Measurements from ENCODE around the gene MMEL1. TPM values are rescaled to one million over a fixed set of nuclear protein-coding genes. Genes with fewer than 3 reads are reported as not detected.

Gene MMEL1
- polyA plus RNA-seq, 1 donor from 2014 or later: 5.2 TPM

GRCh38 chr1:2633936-2634491, 1.2 kb upstream of the MMEL1 start:
- no peaks in the 10 kb centered on the region for H3F3A ChIP-seq (ENCODE audit: insufficient read depth, low read length, poor library complexity, severe bottlenecking)
- no peaks in the 10 kb centered on the region for H3K79me2 ChIP-seq (replicated peaks; ENCODE audit: insufficient read depth, low read length)
- no peak overlapping the region for H3K9ac ChIP-seq (ENCODE audit: low read length)
- no peaks in the 10 kb centered on the region for H3K9me2 ChIP-seq (ENCODE audit: insufficient read depth, low read length)
- H3K4me2 ChIP-seq (ENCODE audit: low read length): no peak overlapping the region
- no peak overlapping the region for H2AFZ ChIP-seq (ENCODE audit: low read depth, low read length)
- TF ChIP-seq, protein P1, sequence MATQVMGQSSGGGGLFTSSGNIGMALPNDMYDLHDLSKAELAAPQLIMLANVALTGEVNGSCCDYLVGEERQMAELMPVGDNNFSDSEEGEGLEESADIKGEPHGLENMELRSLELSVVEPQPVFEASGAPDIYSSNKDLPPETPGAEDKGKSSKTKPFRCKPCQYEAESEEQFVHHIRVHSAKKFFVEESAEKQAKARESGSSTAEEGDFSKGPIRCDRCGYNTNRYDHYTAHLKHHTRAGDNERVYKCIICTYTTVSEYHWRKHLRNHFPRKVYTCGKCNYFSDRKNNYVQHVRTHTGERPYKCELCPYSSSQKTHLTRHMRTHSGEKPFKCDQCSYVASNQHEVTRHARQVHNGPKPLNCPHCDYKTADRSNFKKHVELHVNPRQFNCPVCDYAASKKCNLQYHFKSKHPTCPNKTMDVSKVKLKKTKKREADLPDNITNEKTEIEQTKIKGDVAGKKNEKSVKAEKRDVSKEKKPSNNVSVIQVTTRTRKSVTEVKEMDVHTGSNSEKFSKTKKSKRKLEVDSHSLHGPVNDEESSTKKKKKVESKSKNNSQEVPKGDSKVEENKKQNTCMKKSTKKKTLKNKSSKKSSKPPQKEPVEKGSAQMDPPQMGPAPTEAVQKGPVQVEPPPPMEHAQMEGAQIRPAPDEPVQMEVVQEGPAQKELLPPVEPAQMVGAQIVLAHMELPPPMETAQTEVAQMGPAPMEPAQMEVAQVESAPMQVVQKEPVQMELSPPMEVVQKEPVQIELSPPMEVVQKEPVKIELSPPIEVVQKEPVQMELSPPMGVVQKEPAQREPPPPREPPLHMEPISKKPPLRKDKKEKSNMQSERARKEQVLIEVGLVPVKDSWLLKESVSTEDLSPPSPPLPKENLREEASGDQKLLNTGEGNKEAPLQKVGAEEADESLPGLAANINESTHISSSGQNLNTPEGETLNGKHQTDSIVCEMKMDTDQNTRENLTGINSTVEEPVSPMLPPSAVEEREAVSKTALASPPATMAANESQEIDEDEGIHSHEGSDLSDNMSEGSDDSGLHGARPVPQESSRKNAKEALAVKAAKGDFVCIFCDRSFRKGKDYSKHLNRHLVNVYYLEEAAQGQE (IDR thresholded peaks at IDR 0.05; ENCODE audit: borderline replicate concordance): no peak
- TF ChIP-seq SMC3 (conservative IDR thresholded peaks at IDR 0.05; ENCODE audit: poor library complexity) (no peak), RAD21 (conservative IDR thresholded peaks at IDR 0.05) (no peak), CTCF (IDR thresholded peaks at IDR 0.05; ENCODE audit: poor library complexity, severe bottlenecking) (no peak), EP300 (conservative IDR thresholded peaks at IDR 0.05; ENCODE audit: poor library complexity, severe bottlenecking) (no peak), POLR2AphosphoS5 (IDR thresholded peaks at IDR 0.05) (no peak), EZH2 (IDR thresholded peaks at IDR 0.05; ENCODE audit: borderline replicate concordance, insufficient read depth, low read length, poor library complexity, severe bottlenecking) (no peak), TAF1 (IDR thresholded peaks at IDR 0.05; ENCODE audit: low read depth) (no peak), MXI1 (conservative IDR thresholded peaks at IDR 0.05; ENCODE audit: poor library complexity, severe bottlenecking) (no peak)
- H3K27me3 ChIP-seq (ENCODE audit: insufficient read depth, low read depth, low read length): peaks cover 12% of the 10 kb centered on the region
- H4K20me1 ChIP-seq (ENCODE audit: insufficient read depth): no peaks in the 10 kb centered on the region
- no peaks in the 10 kb centered on the region for H3K36me3 ChIP-seq (ENCODE audit: insufficient read depth, low read length)
- H3K9me3 ChIP-seq (ENCODE audit: low read length): no peaks in the 10 kb centered on the region
- H3K4me3 ChIP-seq (ENCODE audit: low read length): no peak overlapping the region
- H3K27ac ChIP-seq (ENCODE audit: low read length): no peak overlapping the region

DNA sequence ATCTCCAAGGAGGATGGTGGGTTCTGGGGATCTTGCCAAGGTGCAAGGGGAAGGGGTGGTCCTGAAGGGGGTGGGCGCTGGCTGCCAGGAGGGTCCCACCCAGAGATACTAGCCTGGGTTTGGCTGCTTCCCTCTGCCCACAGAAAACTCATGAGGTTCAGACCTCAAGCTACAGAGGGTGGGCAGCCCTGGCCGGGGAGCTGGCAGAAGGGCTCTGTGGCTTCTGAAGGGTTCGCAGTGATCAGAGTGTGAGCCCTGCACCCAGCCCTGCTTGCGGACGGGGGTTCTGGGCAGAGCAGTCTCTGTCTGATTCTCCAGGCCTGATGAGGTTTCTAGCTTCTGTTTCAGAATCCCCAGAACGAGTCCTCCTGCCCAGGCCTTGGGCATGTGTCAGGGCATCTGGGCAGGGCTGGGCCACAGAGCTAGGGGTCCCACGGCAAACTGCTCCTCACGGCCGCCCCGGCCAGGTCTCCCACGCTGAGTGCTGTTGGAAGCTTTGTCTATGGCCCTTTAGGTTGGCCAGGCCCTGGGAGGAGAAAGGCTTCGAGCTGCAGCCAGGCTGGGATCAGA, 635 bp upstream of the MMEL1 start:
- H3K36me3 ChIP-seq (ENCODE audit: insufficient read depth, low read length): no peaks in the 10 kb centered on the region
- H3K9me2 ChIP-seq (ENCODE audit: insufficient read depth, low read length): no peaks in the 10 kb centered on the region
- no peaks in the 10 kb centered on the region for H3K79me2 ChIP-seq (replicated peaks; ENCODE audit: insufficient read depth, low read length)
- H3K4me2 ChIP-seq (ENCODE audit: low read length): no peak overlapping the region
- H3K27ac ChIP-seq (ENCODE audit: low read length): no peak overlapping the region
- H3K9me3 ChIP-seq (ENCODE audit: low read length): no peaks in the 10 kb centered on the region
- H3K27me3 ChIP-seq (ENCODE audit: insufficient read depth, low read depth, low read length): peaks cover 18% of the 10 kb centered on the region
- H2AFZ ChIP-seq (ENCODE audit: low read depth, low read length): no peak overlapping the region
- no peak overlapping the region for H3K4me3 ChIP-seq (ENCODE audit: low read length)
- H4K20me1 ChIP-seq (ENCODE audit: insufficient read depth): no peaks in the 10 kb centered on the region
- TF ChIP-seq RAD21 (conservative IDR thresholded peaks at IDR 0.05) (no peak), EZH2 (IDR thresholded peaks at IDR 0.05; ENCODE audit: borderline replicate concordance, insufficient read depth, low read length, poor library complexity, severe bottlenecking) (no peak), POLR2AphosphoS5 (IDR thresholded peaks at IDR 0.05) (no peak), SMC3 (conservative IDR thresholded peaks at IDR 0.05; ENCODE audit: poor library complexity) (no peak), MXI1 (conservative IDR thresholded peaks at IDR 0.05; ENCODE audit: poor library complexity, severe bottlenecking) (no peak), EP300 (conservative IDR thresholded peaks at IDR 0.05; ENCODE audit: poor library complexity, severe bottlenecking) (no peak), CTCF (IDR thresholded peaks at IDR 0.05; ENCODE audit: poor library complexity, severe bottlenecking) (no peak), TAF1 (IDR thresholded peaks at IDR 0.05; ENCODE audit: low read depth) (no peak)
- TF ChIP-seq, protein P1 (IDR thresholded peaks at IDR 0.05; ENCODE audit: borderline replicate concordance): no peak
- no peaks in the 10 kb centered on the region for H3F3A ChIP-seq (ENCODE audit: insufficient read depth, low read length, poor library complexity, severe bottlenecking)
- no peak overlapping the region for H3K9ac ChIP-seq (ENCODE audit: low read length)
